Neural progenitor cell (in vitro differentiated cells): ENCODE data around the gene AGAP3. TPM values are rescaled to one million over a fixed set of nuclear protein-coding genes. Genes with fewer than 3 reads are reported as not detected.
A peak's percentile ranks its signal among the peaks of the same experiment; 100 is the strongest.

ENCODE experiments used
- DNase-seq: peaks from one replicate; pipeline ENCODE4 v3.0.0-alpha.2; 2016; ENCODE audit warnings: low spot score
- H2AFZ ChIP-seq: fragments of 200-600 bp; sonication (generic); replicated peaks from 2 replicates; pipeline ENCODE4 v1.6.1; 2016; ENCODE audit warnings: antibody characterized with exemption
- H3F3A ChIP-seq: fragments of 200-600 bp; sonication (generic); 2 replicates; pipeline ENCODE4 v1.6.1; 2016; ENCODE audit warnings: antibody characterized with exemption, low read depth
- H3K27ac ChIP-seq: fragments of 200-600 bp; sonication (generic); 2 replicates; pipeline ENCODE4 v1.5.1; 2016; ENCODE audit warnings: mild to moderate bottlenecking
- H3K27me3 ChIP-seq: fragments of 200-600 bp; sonication (generic); 2 replicates; pipeline ENCODE4 v1.6.1; 2016; ENCODE audit warnings: mild to moderate bottlenecking, moderate library complexity
- H3K36me3 ChIP-seq: fragments of 200-600 bp; sonication (generic); 2 replicates; pipeline ENCODE4 v1.5.1; 2016
- H3K4me1 ChIP-seq: fragments of 200-600 bp; sonication (generic); 2 replicates; pipeline ENCODE4 v1.6.1; 2016; ENCODE audit warnings: mixed run types
- H3K4me2 ChIP-seq: fragments of 200-600 bp; sonication (generic); 2 replicates; pipeline ENCODE4 v1.6.1; 2016
- H3K4me3 ChIP-seq: fragments of 200-600 bp; sonication (generic); 2 replicates; pipeline ENCODE4 v1.5.1; 2016
- H3K79me2 ChIP-seq: fragments of 200-600 bp; sonication (generic); 2 replicates; pipeline ENCODE4 v1.6.1; 2016; ENCODE audit warnings: low read depth
- H3K9ac ChIP-seq: fragments of 200-600 bp; sonication (generic); 2 replicates; pipeline ENCODE4 v1.6.1; 2016
- H3K9me3 ChIP-seq: fragments of 200-600 bp; sonication (generic); 2 replicates; pipeline ENCODE4 v1.5.1; 2016; ENCODE audit warnings: low read depth
- H4K20me1 ChIP-seq: fragments of 200-600 bp; sonication (generic); 2 replicates; pipeline ENCODE4 v1.6.1; 2016; ENCODE audit warnings: low read depth
- H3K27ac Mint-ChIP-seq: 3 replicates; pipeline ENCODE4 v1.8.0; 2021; ENCODE audit warnings: mixed read lengths
- H3K27me3 Mint-ChIP-seq: 2 replicates; pipeline ENCODE4 v1.8.0; 2022; ENCODE audit warnings: low read depth, mild to moderate bottlenecking, inconsistent platforms, moderate library complexity, mixed read lengths; ENCODE audit not compliant: insufficient read depth
- H3K36me3 Mint-ChIP-seq: 3 replicates; pipeline ENCODE4 v1.8.0; 2021; ENCODE audit warnings: mixed read lengths
- H3K4me1 Mint-ChIP-seq: 3 replicates; pipeline ENCODE4 v1.8.0; 2021; ENCODE audit warnings: mixed read lengths
- H3K4me3 Mint-ChIP-seq: 3 replicates; pipeline ENCODE4 v1.8.0; 2021; ENCODE audit warnings: mild to moderate bottlenecking, moderate library complexity, mixed read lengths
- H3K9me3 Mint-ChIP-seq: 3 replicates; pipeline ENCODE4 v1.8.0; 2020; ENCODE audit warnings: mixed read lengths
- CTCF ChIP-seq: fragments of 200-600 bp; sonication (generic); IDR thresholded peaks from 2 replicates; pipeline ENCODE4 v1.5.1; 2017; ENCODE audit warnings: antibody characterized with exemption, mild to moderate bottlenecking
- EZH2 ChIP-seq: fragments of 200-600 bp; sonication (generic); IDR thresholded peaks from 2 replicates; pipeline ENCODE4 v1.6.1; 2017; ENCODE audit warnings: antibody characterized with exemption, mild to moderate bottlenecking, moderate library complexity
- EZH2phosphoT487 ChIP-seq: fragments of 200-600 bp; sonication (generic); IDR thresholded peaks from 2 replicates; pipeline ENCODE4 v1.6.1; 2017; ENCODE audit warnings: antibody characterized with exemption
- total RNA-seq: library from RNA; depleted of rRNA; stranded (reverse); fragments of >200 nt; gene quantifications from 2 replicates; pipeline ENCODE4 v1.2.3, GENCODE V29; 2015; ENCODE audit warnings: low replicate concordance

Gene AGAP3
- total RNA-seq, 1 donor from 2014 or later, result 38.9 TPM

- H3K9ac ChIP-seq, result no peak overlapping the region
- no peak overlapping the region for H3K27ac Mint-ChIP-seq
These were observed 23.1 kb upstream of the AGAP3 start for GRCh38 chr7:151063212-151063561.

GRCh38 chr7:151064454-151064853, 21.8 kb upstream of the AGAP3 start:
- H3F3A ChIP-seq, result peaks cover 35% of the 10 kb centered on the region
- no peak overlapping the region for H3K27ac Mint-ChIP-seq
- peaks cover 7% of the 10 kb centered on the region for H3K79me2 ChIP-seq
- no peaks in the 10 kb centered on the region for H3K36me3 ChIP-seq
- H3K4me1 ChIP-seq, result peaks cover 27% of the 10 kb centered on the region
- peaks cover 9% of the 10 kb centered on the region for H3K27me3 Mint-ChIP-seq
- peaks cover 22% of the 10 kb centered on the region for H3K4me1 Mint-ChIP-seq
- no peak for DNase-seq
- peaks cover 19% of the 10 kb centered on the region for H3K27me3 ChIP-seq
- H4K20me1 ChIP-seq, result peaks cover 51% of the 10 kb centered on the region
- H3K9me3 ChIP-seq, result no peaks in the 10 kb centered on the region
- no peaks in the 10 kb centered on the region for H3K9me3 Mint-ChIP-seq
- no peak overlapping the region for H3K4me3 Mint-ChIP-seq
- H3K4me3 ChIP-seq, result no peak overlapping the region
- peaks cover 8% of the 10 kb centered on the region for H3K36me3 Mint-ChIP-seq
- H2AFZ ChIP-seq, result no peak overlapping the region
- TF ChIP-seq CTCF (no peak), EZH2 (no peak), EZH2phosphoT487 (no peak)
- H3K9ac ChIP-seq, result no peak overlapping the region
- no peak overlapping the region for H3K27ac ChIP-seq
- H3K4me2 ChIP-seq, result no peak overlapping the region

More at GRCh38 chr7:151063212-151063561, 23.1 kb upstream of the AGAP3 start:
- Mint-ChIP-seq H3K4me3 (peak overlapping the region; percentile 74), H3K36me3 (peaks cover 5% of the 10 kb centered on the region), H3K4me1 (peaks cover 30% of the 10 kb centered on the region), H3K27me3 (peaks cover 9% of the 10 kb centered on the region), H3K9me3 (no peaks in the 10 kb centered on the region)
- no peak for DNase-seq
- Histone ChIP-seq H3K79me2 (peaks cover 7% of the 10 kb centered on the region), H3K36me3 (no peaks in the 10 kb centered on the region), H3K4me3 (peak overlapping the region; percentile 41), H3K27ac (no peak overlapping the region), H3K4me1 (peaks cover 35% of the 10 kb centered on the region), H3K4me2 (peak overlapping the region; percentile 99), H3K27me3 (peaks cover 19% of the 10 kb centered on the region), H2AFZ (no peak overlapping the region), H3K9me3 (no peaks in the 10 kb centered on the region), H4K20me1 (peaks cover 51% of the 10 kb centered on the region), H3F3A (peaks cover 42% of the 10 kb centered on the region)
- TF ChIP-seq EZH2 (no peak), EZH2phosphoT487 (no peak)

GRCh38 chr7:151064993-151065392, 21.3 kb upstream of the AGAP3 start:
- Mint-ChIP-seq H3K4me3 (no peak overlapping the region), H3K27ac (no peak overlapping the region), H3K36me3 (peaks cover 8% of the 10 kb centered on the region), H3K4me1 (peaks cover 22% of the 10 kb centered on the region), H3K9me3 (no peaks in the 10 kb centered on the region), H3K27me3 (peaks cover 9% of the 10 kb centered on the region)
- Histone ChIP-seq H3F3A (peaks cover 33% of the 10 kb centered on the region), H3K79me2 (peaks cover 7% of the 10 kb centered on the region), H2AFZ (no peak overlapping the region), H3K36me3 (no peaks in the 10 kb centered on the region), H3K4me1 (peaks cover 27% of the 10 kb centered on the region), H3K9ac (no peak overlapping the region), H3K27ac (no peak overlapping the region), H3K27me3 (peaks cover 19% of the 10 kb centered on the region), H3K4me2 (no peak overlapping the region), H4K20me1 (peaks cover 51% of the 10 kb centered on the region), H3K9me3 (no peaks in the 10 kb centered on the region), H3K4me3 (no peak overlapping the region)
- TF ChIP-seq EZH2phosphoT487 (no peak), CTCF (no peak), EZH2 (no peak)
- DNase-seq, result no peak

GRCh38 chr7:151065516-151065915, 20.8 kb upstream of the AGAP3 start:
- Histone ChIP-seq H3K27me3 (peaks cover 19% of the 10 kb centered on the region), H3K27ac (no peak overlapping the region), H2AFZ (no peak overlapping the region), H3K4me1 (peaks cover 24% of the 10 kb centered on the region), H3K4me2 (no peak overlapping the region), H3K9me3 (no peaks in the 10 kb centered on the region), H3K9ac (no peak overlapping the region), H3K36me3 (no peaks in the 10 kb centered on the region), H3F3A (peaks cover 27% of the 10 kb centered on the region), H4K20me1 (peaks cover 48% of the 10 kb centered on the region), H3K79me2 (peaks cover 5% of the 10 kb centered on the region), H3K4me3 (no peak overlapping the region)
- H3K27ac Mint-ChIP-seq, result no peak overlapping the region
- DNase-seq, result no peak
- peak overlapping the region; percentile 57 for H3K4me3 Mint-ChIP-seq
- peaks cover 17% of the 10 kb centered on the region for H3K4me1 Mint-ChIP-seq
- no peaks in the 10 kb centered on the region for H3K9me3 Mint-ChIP-seq
- H3K27me3 Mint-ChIP-seq, result peaks cover 8% of the 10 kb centered on the region
- peaks cover 8% of the 10 kb centered on the region for H3K36me3 Mint-ChIP-seq
- TF ChIP-seq CTCF (no peak), EZH2phosphoT487 (no peak), EZH2 (no peak)
